C4-2B (cell line): ENCODE results near the gene PODXL.

ENCODE experiments used
- ZFX ChIP-seq: fragments of 450-650 bp; IDR thresholded peaks from 2 replicates; pipeline ENCODE4 v1.6.1; 2017
- TF ChIP-seq, protein P1 (sequence below): fragments of 450-650 bp; conservative IDR thresholded peaks from 2 replicates; pipeline ENCODE4 v1.5.1; 2017; ENCODE audit warnings: mild to moderate bottlenecking

DNA sequence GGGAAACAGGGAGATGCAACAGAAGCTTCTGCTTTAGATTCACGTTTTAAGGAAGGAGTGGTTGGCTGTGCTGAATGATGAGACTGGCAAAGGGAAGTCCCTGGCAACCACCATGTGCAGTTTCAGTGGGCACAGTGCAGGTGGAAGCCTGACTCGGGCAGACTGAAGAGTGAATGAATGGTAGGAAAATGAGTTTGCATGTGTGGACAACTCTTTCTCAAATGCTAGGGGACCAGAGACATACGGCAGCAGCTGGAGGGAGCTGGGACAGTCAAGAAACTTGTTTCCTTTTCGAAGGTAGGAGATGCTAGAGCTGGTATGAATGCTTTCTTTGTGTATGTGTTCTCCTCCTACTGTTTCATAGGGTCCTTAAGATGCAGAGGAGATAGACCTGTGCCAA lies 29.0 kb downstream of the PODXL start:
- TF ChIP-seq, protein P1, sequence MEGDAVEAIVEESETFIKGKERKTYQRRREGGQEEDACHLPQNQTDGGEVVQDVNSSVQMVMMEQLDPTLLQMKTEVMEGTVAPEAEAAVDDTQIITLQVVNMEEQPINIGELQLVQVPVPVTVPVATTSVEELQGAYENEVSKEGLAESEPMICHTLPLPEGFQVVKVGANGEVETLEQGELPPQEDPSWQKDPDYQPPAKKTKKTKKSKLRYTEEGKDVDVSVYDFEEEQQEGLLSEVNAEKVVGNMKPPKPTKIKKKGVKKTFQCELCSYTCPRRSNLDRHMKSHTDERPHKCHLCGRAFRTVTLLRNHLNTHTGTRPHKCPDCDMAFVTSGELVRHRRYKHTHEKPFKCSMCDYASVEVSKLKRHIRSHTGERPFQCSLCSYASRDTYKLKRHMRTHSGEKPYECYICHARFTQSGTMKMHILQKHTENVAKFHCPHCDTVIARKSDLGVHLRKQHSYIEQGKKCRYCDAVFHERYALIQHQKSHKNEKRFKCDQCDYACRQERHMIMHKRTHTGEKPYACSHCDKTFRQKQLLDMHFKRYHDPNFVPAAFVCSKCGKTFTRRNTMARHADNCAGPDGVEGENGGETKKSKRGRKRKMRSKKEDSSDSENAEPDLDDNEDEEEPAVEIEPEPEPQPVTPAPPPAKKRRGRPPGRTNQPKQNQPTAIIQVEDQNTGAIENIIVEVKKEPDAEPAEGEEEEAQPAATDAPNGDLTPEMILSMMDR = no peak
- TF ChIP-seq ZFX = no peak
